ENCODE data around the gene ZNF101.
"Not testable (repeated sequence)": the region's sequence is repeated elsewhere in the genome, so short reads cannot be mapped to it uniquely, and the experiment has no call there.

The ZNF101 gene

DNA sequence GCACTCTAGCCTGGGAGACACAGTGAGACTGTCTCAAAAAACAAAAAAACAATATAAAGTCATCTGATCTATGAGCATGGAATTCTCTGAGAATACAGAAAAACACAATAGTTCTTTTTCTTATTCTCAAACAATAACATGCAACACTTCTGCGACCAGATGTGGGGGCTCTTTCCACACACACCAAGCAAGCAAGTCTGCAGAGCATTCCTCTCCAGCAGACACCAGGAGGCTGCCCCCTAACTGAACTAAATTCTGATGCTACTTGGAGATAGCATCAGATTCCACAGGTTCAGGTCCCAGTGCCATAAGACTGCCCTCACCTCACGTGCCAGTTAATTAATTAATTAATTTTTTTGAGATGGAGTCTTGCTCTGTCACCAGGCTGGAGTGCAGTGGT is 27.7 kb downstream of the ZNF101 start:
- H3K4me2 ChIP-seq (ENCODE audit: low read length): no peak overlapping the region
- H3K79me1 ChIP-seq (ENCODE audit: low read length): no peaks in the 10 kb centered on the region
- no peaks in the 10 kb centered on the region for H3K4me1 ChIP-seq (ENCODE audit: control insufficient read depth in 1 of 2, insufficient read depth in 2 of 2, low read length in 2 of 2)
- no peaks in the 10 kb centered on the region for H3K27me3 ChIP-seq (ENCODE audit: insufficient read depth, low read length)
- H3K18ac ChIP-seq (ENCODE audit: low read length): no peak overlapping the region
- no peak overlapping the region for H2BK5ac ChIP-seq (ENCODE audit: low read depth, low read length, poor library complexity)
- no peak overlapping the region for H2BK12ac ChIP-seq (ENCODE audit: low read length)
- H2AK5ac ChIP-seq (ENCODE audit: low read length): no peak overlapping the region
- no peak overlapping the region for H4K12ac ChIP-seq (ENCODE audit: low read depth, low read length)
- H3K79me2 ChIP-seq (ENCODE audit: control insufficient read depth, insufficient read depth, low read length, poor library complexity): no peaks in the 10 kb centered on the region
- H3K4me3 ChIP-seq (ENCODE audit: low read depth, low read length): no peak overlapping the region
- H3K14ac ChIP-seq (ENCODE audit: low read length): no peak overlapping the region
- H3K27ac ChIP-seq (ENCODE audit: low read depth, low read length): no peak overlapping the region
- no peak for DNase-seq
- H3K4ac ChIP-seq (ENCODE audit: low read depth, low read length): no peak overlapping the region
- no peak overlapping the region for H3K9ac ChIP-seq (ENCODE audit: low read length)
- no peaks in the 10 kb centered on the region for H3K9me3 ChIP-seq (ENCODE audit: insufficient read depth, low read depth, low read length)
- H3K23ac ChIP-seq (ENCODE audit: low read length): no peak overlapping the region
- H4K91ac ChIP-seq (ENCODE audit: low read depth, low read length): no peak overlapping the region
- H4K8ac ChIP-seq (ENCODE audit: low read depth, low read length): no peak overlapping the region
- WGBS (ENCODE audit: extremely low coverage, insufficient coverage, insufficient read length): no CpG with 5 or more reads among the region's 2 CpGs
- no peak overlapping the region for H2AFZ ChIP-seq (ENCODE audit: insufficient read depth, low read length, poor library complexity)
- H3K36me3 ChIP-seq (ENCODE audit: control insufficient read depth in 1 of 2, insufficient read depth in 2 of 2, low read length in 2 of 2): no peaks in the 10 kb centered on the region
- H2BK120ac ChIP-seq (ENCODE audit: insufficient read depth, low read length, poor library complexity): no peak overlapping the region

DNA sequence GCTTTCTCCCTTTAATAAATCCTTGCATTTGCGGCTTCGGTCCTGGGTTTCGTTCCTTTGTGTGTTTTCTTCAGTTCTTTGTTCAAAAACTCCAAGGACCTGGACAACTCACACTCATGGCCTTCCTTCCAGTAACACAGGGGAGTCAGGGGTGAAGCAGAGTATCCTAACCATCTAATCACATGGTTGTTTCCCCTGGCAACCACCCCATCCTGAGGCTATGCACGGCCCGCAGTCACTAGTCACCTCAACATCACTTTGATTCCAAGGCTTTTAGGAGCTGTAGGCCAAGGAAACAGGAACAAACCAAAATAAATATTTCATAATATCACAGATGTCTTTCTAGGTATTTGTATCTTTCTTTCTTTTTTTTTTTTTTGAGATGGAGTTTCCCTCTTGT is 28.9 kb downstream of the ZNF101 start:
- no peaks in the 10 kb centered on the region for H3K4me1 ChIP-seq (ENCODE audit: control insufficient read depth in 1 of 2, insufficient read depth in 2 of 2, low read length in 2 of 2)
- no peak overlapping the region for H3K4me2 ChIP-seq (ENCODE audit: low read length)
- H3K36me3 ChIP-seq (ENCODE audit: control insufficient read depth in 1 of 2, insufficient read depth in 2 of 2, low read length in 2 of 2): no peaks in the 10 kb centered on the region
- no peak overlapping the region for H3K18ac ChIP-seq (ENCODE audit: low read length)
- no peak overlapping the region for H4K8ac ChIP-seq (ENCODE audit: low read depth, low read length)
- H3K4ac ChIP-seq (ENCODE audit: low read depth, low read length): no peak overlapping the region
- no peak for DNase-seq
- no peaks in the 10 kb centered on the region for H3K9me3 ChIP-seq (ENCODE audit: insufficient read depth, low read depth, low read length)
- H3K27ac ChIP-seq (ENCODE audit: low read depth, low read length): no peak overlapping the region
- H2BK5ac ChIP-seq (ENCODE audit: low read depth, low read length, poor library complexity): no peak overlapping the region
- WGBS (ENCODE audit: extremely low coverage, insufficient coverage, insufficient read length): no CpG with 5 or more reads among the region's 5 CpGs
- H2AFZ ChIP-seq (ENCODE audit: insufficient read depth, low read length, poor library complexity): no peak overlapping the region
- H4K12ac ChIP-seq (ENCODE audit: low read depth, low read length): no peak overlapping the region
- no peak overlapping the region for H2BK120ac ChIP-seq (ENCODE audit: insufficient read depth, low read length, poor library complexity)
- no peak overlapping the region for H3K4me3 ChIP-seq (ENCODE audit: low read depth, low read length)
- no peak overlapping the region for H4K91ac ChIP-seq (ENCODE audit: low read depth, low read length)
- no peak overlapping the region for H3K9ac ChIP-seq (ENCODE audit: low read length)
- no peak overlapping the region for H2AK5ac ChIP-seq (ENCODE audit: low read length)
- H3K27me3 ChIP-seq (ENCODE audit: insufficient read depth, low read length): no peaks in the 10 kb centered on the region
- no peak overlapping the region for H3K23ac ChIP-seq (ENCODE audit: low read length)
- no peaks in the 10 kb centered on the region for H3K79me2 ChIP-seq (ENCODE audit: control insufficient read depth, insufficient read depth, low read length, poor library complexity)
- no peak overlapping the region for H2BK12ac ChIP-seq (ENCODE audit: low read length)
- no peaks in the 10 kb centered on the region for H3K79me1 ChIP-seq (ENCODE audit: low read length)
- H3K14ac ChIP-seq (ENCODE audit: low read length): no peak overlapping the region

DNA sequence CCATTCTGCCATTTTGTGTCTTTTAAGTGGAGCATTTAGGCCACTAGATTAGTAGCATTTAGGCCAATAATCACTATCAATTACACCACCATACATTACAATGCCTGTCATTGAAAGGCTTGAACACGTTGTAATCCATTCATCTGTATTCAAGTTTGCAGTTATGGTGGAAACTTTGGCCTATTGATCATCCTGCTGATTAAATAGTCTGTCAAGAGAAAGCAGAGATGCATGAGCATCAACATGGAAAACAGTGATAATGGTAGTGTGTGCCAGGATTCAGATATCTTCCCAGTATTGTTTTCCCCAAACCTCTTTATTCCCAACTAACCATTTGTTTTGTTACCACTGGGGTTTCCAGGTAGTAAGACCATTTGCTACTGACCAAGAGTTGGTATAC is 31.9 kb downstream of the ZNF101 start:
- not testable (repeated sequence) for H2AFZ ChIP-seq (ENCODE audit: insufficient read depth, low read length, poor library complexity); H3K36me3 ChIP-seq (ENCODE audit: control insufficient read depth in 1 of 2, insufficient read depth in 2 of 2, low read length in 2 of 2); H3K4me3 ChIP-seq (ENCODE audit: low read depth, low read length); H4K91ac ChIP-seq (ENCODE audit: low read depth, low read length); H2AK5ac ChIP-seq (ENCODE audit: low read length); H4K8ac ChIP-seq (ENCODE audit: low read depth, low read length); H2BK120ac ChIP-seq (ENCODE audit: insufficient read depth, low read length, poor library complexity); H3K79me1 ChIP-seq (ENCODE audit: low read length); H3K9ac ChIP-seq (ENCODE audit: low read length); H3K27ac ChIP-seq (ENCODE audit: low read depth, low read length); H3K4me2 ChIP-seq (ENCODE audit: low read length); H3K23ac ChIP-seq (ENCODE audit: low read length); H2BK5ac ChIP-seq (ENCODE audit: low read depth, low read length, poor library complexity); H3K4me1 ChIP-seq (ENCODE audit: control insufficient read depth in 1 of 2, insufficient read depth in 2 of 2, low read length in 2 of 2); H3K14ac ChIP-seq (ENCODE audit: low read length); H4K12ac ChIP-seq (ENCODE audit: low read depth, low read length); H2BK12ac ChIP-seq (ENCODE audit: low read length); H3K9me3 ChIP-seq (ENCODE audit: insufficient read depth, low read depth, low read length); DNase-seq; H3K79me2 ChIP-seq (ENCODE audit: control insufficient read depth, insufficient read depth, low read length, poor library complexity); H3K27me3 ChIP-seq (ENCODE audit: insufficient read depth, low read length); H3K18ac ChIP-seq (ENCODE audit: low read length); H3K4ac ChIP-seq (ENCODE audit: low read depth, low read length)
- WGBS (ENCODE audit: extremely low coverage, insufficient coverage, insufficient read length): no CpG with 5 or more reads among the region's 1 CpG

DNA sequence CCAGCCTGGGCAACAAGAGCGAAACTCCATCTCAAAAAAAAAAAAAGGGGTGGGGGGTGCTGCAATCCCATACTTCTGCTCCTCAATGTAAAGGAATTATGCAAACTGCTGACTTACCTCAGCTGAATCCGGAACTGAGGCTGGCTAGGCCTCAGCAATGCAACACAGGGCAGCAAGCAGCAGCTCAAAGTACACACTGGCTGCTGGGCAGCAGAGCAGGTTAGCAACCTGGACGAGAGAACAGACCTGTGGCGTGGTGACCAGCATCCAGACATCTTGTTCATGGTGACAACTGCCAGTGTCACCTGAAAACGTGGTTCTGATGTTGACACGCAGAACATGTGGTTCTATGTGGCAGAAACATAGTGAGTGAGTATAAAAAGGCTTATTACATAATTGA is 36.2 kb downstream of the ZNF101 start:
- Histone ChIP-seq H3K79me1 (ENCODE audit: low read length) (no peaks in the 10 kb centered on the region), H4K12ac (ENCODE audit: low read depth, low read length) (no peak overlapping the region), H2AK5ac (ENCODE audit: low read length) (no peak overlapping the region), H3K23ac (ENCODE audit: low read length) (no peak overlapping the region), H3K27ac (ENCODE audit: low read depth, low read length) (no peak overlapping the region), H4K91ac (ENCODE audit: low read depth, low read length) (no peak overlapping the region), H3K4me3 (ENCODE audit: low read depth, low read length) (no peak overlapping the region), H3K9ac (ENCODE audit: low read length) (no peak overlapping the region), H3K4ac (ENCODE audit: low read depth, low read length) (no peak overlapping the region), H2BK5ac (ENCODE audit: low read depth, low read length, poor library complexity) (no peak overlapping the region), H2BK120ac (ENCODE audit: insufficient read depth, low read length, poor library complexity) (no peak overlapping the region), H3K79me2 (ENCODE audit: control insufficient read depth, insufficient read depth, low read length, poor library complexity) (no peaks in the 10 kb centered on the region), H3K9me3 (ENCODE audit: insufficient read depth, low read depth, low read length) (peaks cover 18% of the 10 kb centered on the region), H3K27me3 (ENCODE audit: insufficient read depth, low read length) (no peaks in the 10 kb centered on the region), H3K14ac (ENCODE audit: low read length) (no peak overlapping the region), H2AFZ (ENCODE audit: insufficient read depth, low read length, poor library complexity) (no peak overlapping the region), H3K4me1 (ENCODE audit: control insufficient read depth in 1 of 2, insufficient read depth in 2 of 2, low read length in 2 of 2) (no peaks in the 10 kb centered on the region), H3K18ac (ENCODE audit: low read length) (no peak overlapping the region), H2BK12ac (ENCODE audit: low read length) (no peak overlapping the region), H4K8ac (ENCODE audit: low read depth, low read length) (no peak overlapping the region), H3K4me2 (ENCODE audit: low read length) (no peak overlapping the region), H3K36me3 (ENCODE audit: control insufficient read depth in 1 of 2, insufficient read depth in 2 of 2, low read length in 2 of 2) (peaks cover 8 to 9% of the 10 kb centered on the region in 2 experiments)
- no CpG with 5 or more reads among the region's 6 CpGs for WGBS (ENCODE audit: extremely low coverage, insufficient coverage, insufficient read length)
- no peak for DNase-seq
